Endothelial cell of umbilical vein (primary cell): ENCODE results near the gene APOB.

Experiments
- CTCF ChIP-seq, 2 donors: IDR thresholded peaks; 1 replicate in 1 of 2; 2 replicates in 1 of 2; pipeline ENCODE4 v1.5.1; 2011; ENCODE audit warnings: low read length in 2 of 2, mild to moderate bottlenecking in 2 of 2, moderate library complexity in 2 of 2, control low read depth in 1 of 2, inconsistent platforms in 1 of 2, low read depth in 1 of 2; ENCODE audit not compliant: insufficient read depth in 1 of 2; ENCODE audit errors: extremely low read depth in 1 of 2
- EZH2 ChIP-seq: IDR thresholded peaks from 2 replicates; pipeline ENCODE4 v1.6.1; 2012; ENCODE audit warnings: borderline replicate concordance, low read depth, mild to moderate bottlenecking, moderate library complexity, low read length, inconsistent platforms; ENCODE audit not compliant: severe bottlenecking
- FOS ChIP-seq: IDR thresholded peaks from 2 replicates; pipeline ENCODE4 v1.6.1; 2011; ENCODE audit warnings: mild to moderate bottlenecking, low read length, moderate library complexity, borderline replicate concordance; ENCODE audit not compliant: insufficient read depth
- MYC ChIP-seq: IDR thresholded peaks from one replicate; pipeline ENCODE4 v1.6.1; 2011; ENCODE audit warnings: mild to moderate bottlenecking, low read depth, low read length
- POLR2A ChIP-seq: IDR thresholded peaks from 2 replicates; pipeline ENCODE4 v1.6.1; 2012; ENCODE audit warnings: low read depth, mild to moderate bottlenecking, control low read depth, low read length
- POLR2AphosphoS5 ChIP-seq: IDR thresholded peaks from 2 replicates; pipeline ENCODE4 v1.6.1; 2012; ENCODE audit warnings: low read depth, mild to moderate bottlenecking, control low read depth, low read length, moderate library complexity; ENCODE audit not compliant: insufficient read depth

- TF ChIP-seq POLR2A (no peak), CTCF (IDR thresholded peaks at IDR 0.05; ENCODE audit: extremely low read depth in 1 of 2, insufficient read depth in 1 of 2, low read depth in 1 of 2, low read length in 2 of 2) (no peak), FOS (no peak), MYC (no peak), EZH2 (no peak), POLR2AphosphoS5 (no peak)
Measured at GRCh38 chr2:21005700-21006422, 38.0 kb downstream of the APOB start.
